A549 (cell line): ENCODE data around the gene SMARCAL1. TPM values are rescaled to one million over a fixed set of nuclear protein-coding genes. Genes with fewer than 3 reads are reported as not detected.
A peak's percentile ranks its signal among the peaks of the same experiment; 100 is the strongest.

ENCODE experiments used
- ATAC-seq, 2 experiments: fragments of 200-7000 bp in 1 of 2; fragments of >200 bp in 1 of 2; cut with Nextera tagmentation in 1 of 2; cut with Tn5 transposase in 1 of 2; 3 replicates each; pipeline versions ENCODE4 v1.8.0 to v1.9.1; 2018 to 2020; ENCODE audit warnings: mild to moderate bottlenecking in 1 of 2, moderate library complexity in 1 of 2
- CTCF ChIA-PET: fragments of 300-600 bp; sonication (Branson Sonifier 250); formaldehyde crosslinking; extraction: SDS; loops from one replicate; lab custom pipeline; 2021; ENCODE audit warnings: antibody characterized with exemption, inconsistent platforms; lab: Yijun Ruan, JAX
- POLR2A ChIA-PET: fragments of 350-600 bp; formaldehyde crosslinking; extraction: SDS; loops from one replicate; lab custom pipeline; 2021; ENCODE audit warnings: antibody characterized with exemption, inconsistent platforms; lab: Yijun Ruan, JAX
- DNase-seq, 2 experiments: peaks; one replicate each; pipeline versions ENCODE4 v3.0.0 to v3.0.0-alpha.2; 2011 to 2016; ENCODE audit warnings: low read depth in 1 of 2, low spot score in 1 of 2
- FAIRE-seq: peaks from 2 replicates; lab custom pipeline; 2011; peaks lifted over from hg19 to GRCh38; lab: Jason Lieb, UNC
- H3K27ac ChIP-seq, 2 experiments: fragments of >200 bp; sonication (Bioruptor Twin); formaldehyde crosslinking; 3 replicates each; pipeline ENCODE4 v1.5.1; 2016 to 2017
- H3K4me1 ChIP-seq: fragments of >200 bp; sonication (Bioruptor Twin); formaldehyde crosslinking; 3 replicates; pipeline ENCODE4 v1.6.1; 2016
- H3K4me2 ChIP-seq: fragments of >200 bp; sonication (Bioruptor Twin); formaldehyde crosslinking; 3 replicates; pipeline ENCODE4 v1.6.1; 2016
- H3K4me3 ChIP-seq: fragments of >200 bp; sonication (Bioruptor Twin); formaldehyde crosslinking; 3 replicates; pipeline ENCODE4 v1.5.1; 2016
- H3K9me3 ChIP-seq: fragments of >200 bp; sonication (Bioruptor Twin); formaldehyde crosslinking; 3 replicates; pipeline ENCODE4 v1.6.1; 2016
- CEBPB ChIP-seq, 2 experiments: fragments of >200 bp in 1 of 2; sonication (Bioruptor Twin) in 1 of 2; formaldehyde crosslinking in 1 of 2; IDR thresholded peaks; 2 replicates each; pipeline ENCODE4 v1.6.1; 2012 to 2016
- CHD2 ChIP-seq: fragments of 150-350 bp; IDR thresholded peaks from 2 replicates; pipeline ENCODE4 v1.6.1; 2014; ENCODE audit warnings: low read length; ENCODE audit not compliant: partially characterized antibody
- EHMT2 ChIP-seq: fragments of 200-600 bp; sonication (generic); IDR thresholded peaks from 2 replicates; pipeline ENCODE4 v1.6.1; 2016; ENCODE audit warnings: antibody characterized with exemption, low read depth, mild to moderate bottlenecking, moderate library complexity
- ELK1 ChIP-seq: fragments of 150-350 bp; IDR thresholded peaks from 2 replicates; pipeline ENCODE4 v1.6.1; 2014; ENCODE audit warnings: low read depth, mild to moderate bottlenecking, low read length
- FOSB ChIP-seq: fragments of 250-450 bp; sonication (Bioruptor Pico); IDR thresholded peaks from 2 replicates; pipeline ENCODE4 v1.5.0; 2020; ENCODE audit warnings: mild to moderate bottlenecking, moderate library complexity
- FOSL2 ChIP-seq, 2 experiments: fragments of 450-650 bp in 1 of 2; fragments of >200 bp in 1 of 2; sonication (Bioruptor Twin) in 1 of 2; formaldehyde crosslinking; IDR thresholded peaks; 2 replicates each; pipeline versions ENCODE4 v1.5.0 to v1.6.1; 2016 to 2020; ENCODE audit warnings: mild to moderate bottlenecking in 1 of 2, moderate library complexity in 1 of 2
- HOXA7 ChIP-seq: fragments of 250-450 bp; sonication (Bioruptor Pico); IDR thresholded peaks from 2 replicates; pipeline ENCODE4 v1.5.0; 2020; ENCODE audit warnings: mild to moderate bottlenecking, moderate library complexity
- MAX ChIP-seq: IDR thresholded peaks from 2 replicates; pipeline ENCODE4 v1.6.1; 2012
- MYC ChIP-seq: IDR thresholded peaks from 2 replicates; pipeline ENCODE4 v1.6.1; 2012; ENCODE audit warnings: mild to moderate bottlenecking, inconsistent platforms, low read length, improper control_type of control experiment, borderline replicate concordance
- NPAS2 ChIP-seq: fragments of 250-450 bp; sonication (Bioruptor Pico); IDR thresholded peaks from 2 replicates; pipeline ENCODE4 v1.8.0; 2022; ENCODE audit warnings: mild to moderate bottlenecking, moderate library complexity, borderline replicate concordance
- PBX3 ChIP-seq: IDR thresholded peaks from 2 replicates; pipeline ENCODE4 v1.6.1; 2012
- PHF8 ChIP-seq: fragments of 200-600 bp; sonication (generic); IDR thresholded peaks from 2 replicates; pipeline ENCODE4 v1.6.1; 2016; ENCODE audit warnings: low read depth, mild to moderate bottlenecking, antibody characterized with exemption, moderate library complexity, borderline replicate concordance
- SREBF2 ChIP-seq: fragments of 450-650 bp; IDR thresholded peaks from 2 replicates; pipeline ENCODE4 v1.6.1; 2014; ENCODE audit warnings: mild to moderate bottlenecking, moderate library complexity
- WGBS: methylation state at CpG from one replicate; pipeline ENCODE4 v1.1.6; 2017; ENCODE audit errors: missing lambda C conversion rate; 5-methylcytosine and 5-hydroxymethylcytosine counted together
- polyA plus RNA-seq, 4 experiments: library from polyadenylated mRNA; depleted of rRNA in 3 of 4; stranded (reverse); fragments of >200 nt; fragmentation: RNase III in 1 of 4; extraction: RNeasy Plus Mini Kit Qiagen cat#74134 plus additional on column Dnase treatment in 1 of 4; gene quantifications; 2 replicates in 3 of 4; 3 replicates in 1 of 4; pipeline ENCODE4 v1.2.3, GENCODE V29; 2011 to 2017
- TF ChIP-seq, protein P1 (sequence below): fragments of >200 bp; sonication (Bioruptor Twin); formaldehyde crosslinking; IDR thresholded peaks from 3 replicates; pipeline ENCODE4 v1.6.1; 2016

Gene SMARCAL1
- polyA plus RNA-seq, 2 of the 4 experiments (the other 2 are of a cell fraction): 18.4 to 28.7 TPM

DNA sequence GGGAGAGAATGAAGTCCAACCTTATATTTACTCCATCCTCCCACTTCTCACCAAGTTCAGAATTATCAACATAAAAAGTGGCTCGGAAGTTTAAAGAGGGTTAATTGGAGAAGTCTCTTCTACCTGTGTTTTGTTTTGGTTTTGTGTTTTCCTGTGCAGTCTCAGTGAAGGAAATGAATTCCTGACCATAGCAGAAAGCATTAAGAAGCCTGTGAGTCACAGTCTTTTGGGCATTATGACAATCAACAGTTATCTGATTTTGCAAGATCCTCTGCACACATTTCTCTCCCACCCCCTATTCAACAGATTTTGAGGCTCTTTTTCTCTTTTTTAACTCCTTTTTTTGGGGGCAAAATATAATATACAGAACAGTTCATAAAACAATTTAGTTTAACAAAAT, 77.8 kb downstream of the SMARCAL1 start:
- POLR2A ChIA-PET: no interaction called here
- 88% methylated on average over 1 of the region's 1 CpG for WGBS
- Histone ChIP-seq H3K4me3 (no peak overlapping the region), H3K27ac (no peak overlapping the region), H3K4me2 (no peak overlapping the region)
- CTCF ChIA-PET: interaction anchor here (0.9 kb wide), 1 partner anchor 25 kb away, joined by 3 read pairs; no protein-coding TSS in a partner anchor
- TF ChIP-seq CEBPB (IDR thresholded peaks at IDR 0.05): no peak
- TF ChIP-seq, all 56 proteins: peak for 0
- DNase-seq (no peak), ATAC-seq (no peak), FAIRE-seq (no peak)
- H3K4me1 ChIP-seq: peaks cover 12% of the 10 kb centered on the region; the same call in 1 of the 3 replicates
- H3K9me3 ChIP-seq: no peaks in the 10 kb centered on the region

- no peak overlapping the region for H3K27ac ChIP-seq
- DNase-seq: no peak
- H3K4me1 ChIP-seq: peaks cover 12% of the 10 kb centered on the region; the same call in 1 of the 3 replicates
- ChIA-PET CTCF (interaction anchor here (1.1 kb wide), 1 partner anchor 175 kb away, joined by 3 read pairs; no protein-coding TSS in a partner anchor), POLR2A (no interaction called here)
- ATAC-seq: peak in 1 of 2 experiments; percentile 24; a peak in 1 of 6 replicates
- no peaks in the 10 kb centered on the region for H3K9me3 ChIP-seq
- FAIRE-seq: no peak
- H3K4me3 ChIP-seq: no peak overlapping the region
- WGBS: 89% methylated on average over 9 of the region's 9 CpGs
- no peak for TF ChIP-seq FOSB (CRISPR knock-in tag)
- no peak for TF ChIP-seq NPAS2
- no peak for TF ChIP-seq ELK1
- TF ChIP-seq CHD2: no peak
- no peak for TF ChIP-seq FOSL2 (IDR thresholded peaks at IDR 0.05)
- no peak for TF ChIP-seq FOSL2 (CRISPR knock-in tag; IDR thresholded peaks at IDR 0.05)
- no peak for TF ChIP-seq MAX
- TF ChIP-seq PBX3: no peak
- TF ChIP-seq MYC: no peak
- TF ChIP-seq EHMT2: no peak
- no peak for TF ChIP-seq PHF8
- no peak for TF ChIP-seq SREBF2
- TF ChIP-seq, protein P1, sequence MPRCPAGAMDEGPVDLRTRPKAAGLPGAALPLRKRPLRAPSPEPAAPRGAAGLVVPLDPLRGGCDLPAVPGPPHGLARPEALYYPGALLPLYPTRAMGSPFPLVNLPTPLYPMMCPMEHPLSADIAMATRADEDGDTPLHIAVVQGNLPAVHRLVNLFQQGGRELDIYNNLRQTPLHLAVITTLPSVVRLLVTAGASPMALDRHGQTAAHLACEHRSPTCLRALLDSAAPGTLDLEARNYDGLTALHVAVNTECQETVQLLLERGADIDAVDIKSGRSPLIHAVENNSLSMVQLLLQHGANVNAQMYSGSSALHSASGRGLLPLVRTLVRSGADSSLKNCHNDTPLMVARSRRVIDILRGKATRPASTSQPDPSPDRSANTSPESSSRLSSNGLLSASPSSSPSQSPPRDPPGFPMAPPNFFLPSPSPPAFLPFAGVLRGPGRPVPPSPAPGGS: no peak
- no peak overlapping the region for H3K4me2 ChIP-seq
Measured at GRCh38 chr2:216491793-216492596, 79.7 kb downstream of the SMARCAL1 start.

DNA sequence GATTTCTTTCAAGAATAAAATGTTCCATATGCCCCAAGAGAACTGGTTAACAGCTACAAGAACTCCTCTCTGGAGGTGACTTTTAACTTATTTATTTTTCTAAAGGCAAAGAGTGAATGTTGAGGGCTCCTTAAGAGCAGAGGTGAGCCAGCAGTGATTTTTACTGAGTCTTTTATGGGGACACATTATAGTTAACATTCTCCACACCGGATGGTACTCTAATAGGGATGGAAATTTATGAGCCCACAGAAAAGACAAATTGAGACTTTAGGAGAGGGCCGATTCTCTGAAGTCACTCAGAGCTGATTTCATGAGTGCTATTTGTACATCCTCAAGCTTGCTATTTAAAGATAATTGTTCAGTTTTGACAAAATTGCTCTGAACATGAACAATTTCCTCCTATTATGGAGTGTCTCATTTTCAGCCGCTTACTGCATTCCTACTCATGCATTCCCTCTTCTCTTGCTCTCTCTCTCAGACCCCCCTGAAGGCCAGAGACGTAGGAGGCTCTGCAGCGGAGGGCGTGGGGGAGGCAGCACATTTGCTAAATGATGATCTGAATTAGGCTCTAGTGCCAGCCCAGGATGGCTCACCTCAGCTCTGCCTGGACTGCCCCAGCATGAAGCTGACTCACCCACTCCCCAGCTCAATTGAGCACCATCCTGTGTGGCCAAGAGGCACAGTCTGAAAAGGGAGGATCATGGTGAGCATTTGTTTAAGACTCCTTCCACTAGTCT, 80.5 kb downstream of the SMARCAL1 start:
- no peak for DNase-seq
- H3K27ac ChIP-seq: peak overlapping the region in 1 of 2 experiments; percentile 48; a peak in 1 of 6 replicates
- H3K4me1 ChIP-seq: peaks cover 17% of the 10 kb centered on the region; the same call in 1 of the 3 replicates
- 86% methylated on average over 6 of the region's 6 CpGs for WGBS
- H3K4me2 ChIP-seq: no peak overlapping the region
- no peak for TF ChIP-seq HOXA7
- TF ChIP-seq, all 56 proteins: peak for 0
- ChIA-PET POLR2A (interaction anchor here (0.6 kb wide), 1 partner anchor 12 kb away, joined by 3 read pairs; no protein-coding TSS in a partner anchor), CTCF (interaction anchor here (1.1 kb wide), 1 partner anchor 174 kb away, joined by 3 read pairs; no protein-coding TSS in a partner anchor)
- Histone ChIP-seq H3K9me3 (no peaks in the 10 kb centered on the region), H3K4me3 (no peak overlapping the region)
- FAIRE-seq: no peak
- ATAC-seq: peak; percentile 58 to 66; a peak in 3 of 6 replicates
